GM21737 (cell line): ENCODE results near the gene FGD3.

ENCODE experiments used
- ATAC-seq: cut with Tn5 transposase; IDR thresholded peaks from one replicate; pipeline ENCODE4 v1.9.1; 2021; ENCODE audit warnings: mild to moderate bottlenecking, moderate library complexity; ENCODE audit not compliant: unreplicated experiment

Gene FGD3

DNA sequence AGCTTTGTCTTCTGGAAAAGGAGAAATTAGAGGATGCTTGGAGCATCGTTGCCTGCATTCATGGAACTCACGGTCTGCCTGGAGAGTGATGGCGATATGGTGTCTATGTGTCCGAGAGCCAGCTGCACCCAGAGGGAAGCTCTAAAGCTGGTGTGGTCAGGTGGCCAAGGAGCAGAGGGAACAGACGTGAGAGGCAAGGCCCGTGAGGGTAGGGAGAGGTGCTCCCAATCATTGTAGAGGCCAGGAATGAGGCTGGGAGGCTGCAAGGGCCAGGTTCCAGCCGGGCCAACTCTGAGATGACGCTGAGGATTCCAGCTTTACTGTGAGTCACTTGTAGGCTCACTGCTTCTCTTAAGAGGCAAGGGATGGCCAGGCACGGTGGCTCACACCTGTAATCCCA lies 7.6 kb downstream of the FGD3 start:
- ATAC-seq, result no peak

DNA sequence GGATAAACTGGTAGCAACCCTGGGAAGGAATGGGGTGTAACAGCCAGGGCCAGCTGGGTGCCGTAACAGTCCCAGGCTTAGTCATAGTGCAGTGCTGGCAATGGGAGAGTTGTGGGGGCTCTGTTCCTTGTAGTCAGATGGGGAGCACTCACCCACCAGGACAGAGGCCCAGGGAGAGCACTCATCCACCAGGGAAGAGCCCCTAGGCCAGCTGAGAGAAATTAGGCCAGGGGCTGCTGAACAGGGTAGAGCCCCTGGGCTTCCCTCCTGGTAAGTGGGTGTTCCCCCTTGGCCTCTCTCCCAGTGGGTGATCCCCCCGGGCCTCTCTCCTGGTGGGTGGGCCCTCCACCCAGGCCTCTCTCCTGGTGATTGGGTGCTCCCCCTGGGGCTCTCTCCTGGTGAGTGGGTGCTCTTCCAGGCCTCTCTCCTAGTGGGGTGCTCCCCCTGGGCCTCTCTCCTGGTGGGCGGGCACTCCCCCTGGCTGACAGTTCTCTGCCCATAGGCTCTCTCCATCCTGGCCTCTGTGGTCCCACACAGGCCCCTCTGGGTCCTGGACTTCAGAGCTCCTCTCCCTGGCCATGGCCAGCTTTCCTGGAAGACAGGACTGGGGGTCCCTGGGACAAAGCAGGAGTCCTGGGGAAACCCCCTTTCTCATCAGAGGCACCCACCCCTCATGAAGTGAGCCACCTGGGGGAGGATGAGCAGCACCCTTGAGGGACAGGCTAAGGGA lies 13.4 kb downstream of the FGD3 start:
- ATAC-seq, result no peak

DNA sequence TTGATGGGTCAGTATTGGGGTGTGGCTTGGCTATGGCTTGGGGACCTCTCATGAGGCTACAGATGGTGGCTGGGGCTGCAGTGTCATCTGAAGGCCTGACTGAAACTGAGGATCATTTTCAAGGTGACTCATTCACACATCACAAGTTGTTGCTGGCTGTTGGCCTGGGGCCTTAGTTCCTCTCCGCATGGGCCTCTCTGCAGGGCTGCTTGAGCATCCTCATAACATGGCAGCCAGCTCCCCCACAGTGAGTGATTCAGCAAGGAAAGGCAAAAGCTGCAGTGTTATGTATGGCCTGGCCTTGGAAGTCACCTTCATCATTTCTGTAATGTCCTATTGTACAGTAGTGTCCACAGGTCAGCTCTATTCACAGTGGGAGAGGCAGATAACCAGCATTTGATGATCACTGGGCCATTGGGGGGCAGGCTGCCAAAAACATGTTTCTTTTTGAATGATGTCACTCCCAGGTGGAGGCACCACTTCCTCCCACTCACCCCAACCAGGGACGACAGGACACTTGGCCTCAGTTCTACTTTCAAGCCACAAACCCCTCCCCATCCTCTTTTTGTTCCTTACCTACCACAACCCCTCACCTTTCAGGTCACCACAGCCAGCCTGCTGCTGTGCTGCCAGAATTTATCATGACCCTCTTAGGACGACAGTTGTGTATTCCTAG lies 14.4 kb downstream of the FGD3 start:
- ATAC-seq, result no peak

DNA sequence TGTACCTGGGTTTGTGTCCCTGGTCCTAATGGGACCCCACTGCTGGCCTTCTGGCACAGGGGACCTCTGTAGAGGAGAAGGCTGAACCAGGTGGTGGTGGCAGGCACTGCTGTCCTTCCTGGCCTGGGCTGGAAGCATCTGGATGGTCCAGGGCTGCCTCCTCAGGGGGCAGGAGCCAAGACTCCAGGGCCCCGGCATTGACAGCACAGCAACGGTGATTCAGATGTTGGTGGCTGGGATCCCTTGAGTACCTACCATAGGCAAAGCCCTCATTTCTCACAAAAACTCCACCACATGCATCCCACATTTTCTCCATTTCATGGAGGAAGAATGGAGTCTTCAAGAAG lies 15.0 kb downstream of the FGD3 start:
- no peak for ATAC-seq

- no peak for ATAC-seq
Observed at GRCh38 chr9:92962846-92963245, 15.5 kb downstream of the FGD3 start.

DNA sequence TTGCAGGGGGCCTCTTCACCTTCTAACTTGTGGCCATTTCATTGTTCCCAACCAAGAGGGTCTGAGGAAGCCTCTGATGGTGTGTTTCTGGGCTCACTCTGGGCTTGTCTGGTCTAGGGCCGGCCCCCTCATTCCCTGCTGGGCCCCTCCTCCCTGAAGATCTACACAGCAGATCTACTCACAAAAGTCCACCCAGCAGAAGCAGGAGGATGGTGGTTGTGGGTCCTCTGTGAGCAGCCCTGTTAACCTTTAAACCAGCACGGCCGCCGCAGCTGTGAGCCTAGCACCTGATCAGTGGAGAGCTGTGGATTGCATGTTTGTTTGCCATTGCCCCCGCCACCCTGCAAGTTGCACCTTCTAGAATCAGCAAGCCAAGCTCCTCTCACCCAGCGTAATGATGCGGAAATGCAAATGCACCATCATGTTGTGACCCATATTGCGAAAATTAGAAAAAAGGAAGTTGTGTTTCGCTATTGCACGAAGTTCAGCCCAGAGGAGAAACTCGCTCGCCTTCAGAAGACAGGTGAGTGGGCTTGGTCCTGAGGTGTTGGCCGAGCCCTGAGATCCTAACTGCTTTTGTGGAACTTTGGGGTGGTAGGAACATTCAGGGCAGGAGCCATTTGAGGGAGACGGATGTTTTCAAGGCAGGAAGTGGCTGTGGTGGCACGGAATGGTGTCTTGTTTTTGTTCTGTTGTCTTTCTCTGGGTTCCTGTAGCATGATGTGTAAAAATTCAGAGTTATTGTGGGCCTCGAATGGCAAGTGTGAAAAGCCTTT lies 16.7 kb downstream of the FGD3 start:
- peak; percentile 81 for ATAC-seq

DNA sequence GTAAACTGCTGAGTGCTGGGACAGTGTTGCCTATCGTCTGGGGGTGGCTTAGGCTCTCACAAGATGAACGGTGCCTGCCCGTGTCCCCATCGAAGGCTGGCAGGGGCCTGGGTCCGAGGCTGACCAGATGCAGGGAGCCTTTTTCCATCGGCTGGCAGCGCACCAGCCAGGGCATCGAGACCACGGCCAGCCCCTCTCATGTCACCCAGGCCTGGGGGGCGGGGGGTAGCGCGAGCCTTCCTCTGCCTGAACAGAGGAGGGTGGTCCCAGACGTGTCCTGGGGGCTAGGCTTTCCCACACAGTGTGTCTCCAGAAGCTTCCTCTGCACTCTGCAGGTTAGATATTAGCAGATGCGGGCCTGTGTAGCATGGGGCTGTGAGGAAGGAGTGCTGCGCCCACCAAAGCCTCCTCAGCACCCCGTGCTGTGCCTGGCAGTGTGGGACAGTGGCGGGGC lies 17.3 kb downstream of the FGD3 start:
- ATAC-seq, result no peak

- no peak for ATAC-seq
Observed at GRCh38 chr9:92965061-92965758, 17.9 kb downstream of the FGD3 start.

GRCh38 chr9:92965759-92966517 lies 18.6 kb downstream of the FGD3 start:
- no peak for ATAC-seq

GRCh38 chr9:92966518-92966800 lies 19.1 kb downstream of the FGD3 start:
- ATAC-seq, result no peak

- ATAC-seq, result no peak
Observed at GRCh38 chr9:92968081-92968480, 20.8 kb downstream of the FGD3 start.

- no peak for ATAC-seq
Observed at GRCh38 chr9:92969516-92970466, 22.5 kb downstream of the FGD3 start.

DNA sequence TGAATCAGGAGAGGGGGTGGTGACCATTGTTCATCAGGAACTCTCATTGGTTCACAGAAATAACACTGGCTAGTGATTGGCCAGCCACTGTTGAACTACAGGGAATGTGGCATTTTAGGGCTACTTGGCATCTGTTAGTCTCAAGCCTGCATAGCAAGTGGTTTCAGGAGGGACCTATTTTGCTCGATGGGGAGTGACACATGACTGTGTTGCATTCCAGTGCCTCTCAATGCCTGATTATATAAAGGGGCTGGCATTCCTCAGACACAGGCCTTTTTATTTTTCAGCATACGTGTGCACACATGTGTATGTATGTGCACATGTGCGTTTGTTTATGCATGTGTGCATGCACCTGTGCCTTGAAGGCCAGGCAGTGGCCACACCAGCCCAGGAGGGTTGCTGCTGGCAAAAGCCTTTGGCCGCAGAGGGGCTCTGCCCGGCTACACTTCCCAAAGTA lies 23.2 kb downstream of the FGD3 start:
- no peak for ATAC-seq

DNA sequence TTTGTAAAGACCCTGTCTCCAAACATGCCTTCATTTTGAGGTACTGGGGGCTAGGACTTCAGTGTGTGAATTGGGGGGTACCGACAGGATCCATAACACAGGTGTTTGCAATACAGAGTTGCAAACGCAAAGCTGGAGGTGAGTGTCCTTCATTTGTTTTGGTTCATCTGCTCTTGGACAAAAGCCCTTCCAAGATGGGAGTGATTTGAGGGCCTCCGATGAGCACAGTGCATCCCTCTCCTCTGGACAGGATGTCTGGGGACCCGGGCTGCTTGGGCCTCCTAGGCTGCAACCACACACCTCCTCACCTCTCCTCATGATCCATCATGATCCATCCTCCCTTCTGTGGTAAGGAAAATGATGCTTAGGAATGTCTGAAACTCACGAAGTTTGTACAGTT lies 23.8 kb downstream of the FGD3 start:
- ATAC-seq, result no peak

DNA sequence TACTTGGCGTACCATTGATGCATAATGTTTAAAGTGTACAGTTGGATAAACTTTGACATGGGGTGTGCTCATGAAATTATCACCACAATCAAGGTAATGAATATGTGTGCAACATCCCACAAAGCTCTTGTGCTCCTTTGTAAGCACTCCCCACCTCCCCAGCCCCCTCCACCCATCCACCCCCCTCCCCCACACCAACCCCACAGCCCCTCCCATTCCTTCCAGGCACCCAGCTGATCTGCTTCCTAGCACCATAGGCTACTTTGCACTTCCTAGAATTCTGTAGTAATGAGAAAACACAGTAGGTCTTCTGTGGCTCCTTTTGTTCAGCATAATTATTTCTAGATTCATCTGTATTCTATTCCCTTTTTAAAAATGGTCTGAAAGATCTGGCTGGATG lies 24.5 kb downstream of the FGD3 start:
- ATAC-seq, result no peak

- no peak for ATAC-seq
Observed at GRCh38 chr9:92973700-92974099, 26.4 kb downstream of the FGD3 start.

GRCh38 chr9:92974161-92974661 lies 26.9 kb downstream of the FGD3 start:
- ATAC-seq, result no peak

DNA sequence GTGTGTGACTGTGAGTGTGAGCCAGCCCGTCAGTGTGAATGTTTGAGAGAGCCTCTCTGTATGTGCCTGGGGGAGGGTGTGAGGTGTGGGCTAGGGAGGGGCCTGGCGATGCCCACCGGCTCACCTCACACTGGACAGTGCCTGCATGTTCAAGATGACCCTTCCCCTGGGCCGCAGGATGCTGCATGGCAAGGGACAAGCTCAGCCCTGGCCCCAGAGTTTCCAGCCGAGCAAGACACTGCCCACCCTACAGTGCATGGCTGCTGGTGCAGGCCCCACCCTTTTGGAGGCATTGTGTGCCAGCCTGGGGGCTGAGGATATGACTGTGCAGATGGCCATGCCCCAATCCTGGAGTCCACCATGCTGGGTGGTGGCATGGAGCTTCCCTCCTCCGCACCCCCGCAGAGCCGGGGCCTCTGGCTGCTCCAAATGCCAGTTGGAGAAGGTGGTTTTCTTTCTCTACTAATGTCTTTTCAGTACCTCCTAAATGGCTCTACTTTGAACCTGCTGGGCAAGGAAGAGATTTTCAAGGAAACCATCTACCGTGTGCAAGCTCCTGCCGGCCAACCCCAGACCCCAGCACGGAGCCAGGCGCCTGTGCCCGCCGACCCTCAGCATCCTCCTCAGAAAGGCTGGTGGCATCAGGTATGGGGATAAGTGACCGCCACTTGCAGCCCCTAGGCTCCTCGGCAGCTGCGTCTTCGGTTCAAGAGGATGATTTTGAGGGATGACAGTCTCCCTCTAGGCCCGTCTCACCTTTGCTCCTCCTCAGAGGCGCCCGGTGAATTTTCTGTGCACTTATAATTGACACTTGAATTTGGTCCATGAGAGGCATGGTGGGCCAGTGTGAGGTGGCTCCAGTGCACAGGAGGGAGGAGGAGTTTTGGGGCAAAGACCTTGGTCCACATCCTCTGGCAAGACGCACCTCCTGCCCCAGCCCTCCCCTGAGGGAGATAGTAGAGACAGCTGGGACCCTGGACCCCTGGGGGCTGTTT lies 27.7 kb downstream of the FGD3 start:
- ATAC-seq, result no peak
